ENCODE results near the gene HNRNPA3. TPM values are rescaled to one million over a fixed set of nuclear protein-coding genes. Genes with fewer than 3 reads are reported as not detected.
A peak's percentile ranks its signal among the peaks of the same experiment; 100 is the strongest.

The HNRNPA3 gene
- total and polyA plus RNA-seq, 2 of the 13 experiments (the other 11 are each of a cell fraction or from before 2014, with no cell fraction given) = 73.3 to 97.7 TPM

DNA sequence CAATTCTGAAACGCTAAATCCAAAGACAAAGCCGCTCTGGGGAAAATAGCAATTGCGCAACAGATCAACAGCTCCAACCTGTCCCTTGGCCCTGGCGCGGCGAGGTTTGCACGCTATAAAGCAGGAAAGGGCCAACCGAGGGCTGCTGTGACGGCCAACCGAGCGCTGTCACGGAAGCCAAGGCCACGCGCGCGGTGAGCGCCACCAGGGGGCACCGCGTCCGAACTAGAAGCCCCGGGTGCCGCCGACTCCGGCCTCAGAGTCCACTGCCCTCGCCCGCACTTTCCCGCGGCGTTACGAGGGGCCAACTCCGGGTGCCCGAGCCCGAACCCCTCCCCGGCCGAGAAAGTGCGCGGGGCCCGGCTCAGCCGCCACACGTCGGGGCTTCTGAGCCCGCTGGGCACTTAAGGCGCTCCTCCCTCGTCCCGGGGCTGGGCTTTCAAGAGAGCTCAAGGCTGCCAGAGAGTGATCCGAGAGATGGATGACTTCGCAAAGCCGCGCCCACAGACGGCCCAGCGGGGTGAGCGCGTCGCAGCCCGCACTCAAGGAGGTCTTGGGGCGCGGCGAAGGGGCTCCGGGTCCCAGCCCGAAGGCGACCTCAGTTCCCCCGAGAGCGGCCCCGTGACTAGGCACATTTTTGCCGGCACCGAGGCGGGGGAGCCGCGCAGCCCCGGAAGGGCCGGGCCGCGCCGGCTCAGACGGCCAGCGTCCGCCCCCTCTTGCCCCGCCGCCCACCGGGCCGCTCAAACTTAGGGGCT, 51.0 kb downstream of the HNRNPA3 start (continued):
- peak; percentile 88; the same call in 1 of the 2 replicates for TF ChIP-seq ZNF766 (CRISPR knock-in tag; IDR thresholded peaks at IDR 0.05; ENCODE audit: borderline replicate concordance)
- TF ChIP-seq TAF1 (CRISPR knock-in tag; IDR thresholded peaks at IDR 0.05) = peak; percentile 92
- TF ChIP-seq HMGA1 (CRISPR knock-in tag; conservative IDR thresholded peaks at IDR 0.05) = no peak
- TF ChIP-seq NCOA1 (CRISPR knock-in tag; IDR thresholded peaks at IDR 0.05) = peak; percentile 95
- peak; percentile 99 for TF ChIP-seq MIER3 (CRISPR knock-in tag; IDR thresholded peaks at IDR 0.05; ENCODE audit: borderline replicate concordance)
- TF ChIP-seq SRSF4 (IDR thresholded peaks at IDR 0.05; ENCODE audit: low read depth, low read length, poor library complexity, severe bottlenecking) = peak; percentile 87
- peak; percentile 66 for TF ChIP-seq ZNF34 (CRISPR knock-in tag; IDR thresholded peaks at IDR 0.05; ENCODE audit: borderline replicate concordance)
- no peak for TF ChIP-seq RARG (CRISPR knock-in tag; IDR thresholded peaks at IDR 0.05; ENCODE audit: low read depth)
- peak; percentile 74 for TF ChIP-seq ZNF891 (CRISPR knock-in tag; IDR thresholded peaks at IDR 0.05)
- TF ChIP-seq HOXA3 (CRISPR knock-in tag; IDR thresholded peaks at IDR 0.05) = peak; percentile 96
- TF ChIP-seq ZNF431 (CRISPR knock-in tag; IDR thresholded peaks at IDR 0.05; ENCODE audit: borderline replicate concordance, low read depth) = peak; percentile 98
- TF ChIP-seq REXO4 (CRISPR knock-in tag; IDR thresholded peaks at IDR 0.05; ENCODE audit: borderline replicate concordance) = peak; percentile 83; the same call in 1 of the 2 replicates
- TF ChIP-seq, protein P1, sequence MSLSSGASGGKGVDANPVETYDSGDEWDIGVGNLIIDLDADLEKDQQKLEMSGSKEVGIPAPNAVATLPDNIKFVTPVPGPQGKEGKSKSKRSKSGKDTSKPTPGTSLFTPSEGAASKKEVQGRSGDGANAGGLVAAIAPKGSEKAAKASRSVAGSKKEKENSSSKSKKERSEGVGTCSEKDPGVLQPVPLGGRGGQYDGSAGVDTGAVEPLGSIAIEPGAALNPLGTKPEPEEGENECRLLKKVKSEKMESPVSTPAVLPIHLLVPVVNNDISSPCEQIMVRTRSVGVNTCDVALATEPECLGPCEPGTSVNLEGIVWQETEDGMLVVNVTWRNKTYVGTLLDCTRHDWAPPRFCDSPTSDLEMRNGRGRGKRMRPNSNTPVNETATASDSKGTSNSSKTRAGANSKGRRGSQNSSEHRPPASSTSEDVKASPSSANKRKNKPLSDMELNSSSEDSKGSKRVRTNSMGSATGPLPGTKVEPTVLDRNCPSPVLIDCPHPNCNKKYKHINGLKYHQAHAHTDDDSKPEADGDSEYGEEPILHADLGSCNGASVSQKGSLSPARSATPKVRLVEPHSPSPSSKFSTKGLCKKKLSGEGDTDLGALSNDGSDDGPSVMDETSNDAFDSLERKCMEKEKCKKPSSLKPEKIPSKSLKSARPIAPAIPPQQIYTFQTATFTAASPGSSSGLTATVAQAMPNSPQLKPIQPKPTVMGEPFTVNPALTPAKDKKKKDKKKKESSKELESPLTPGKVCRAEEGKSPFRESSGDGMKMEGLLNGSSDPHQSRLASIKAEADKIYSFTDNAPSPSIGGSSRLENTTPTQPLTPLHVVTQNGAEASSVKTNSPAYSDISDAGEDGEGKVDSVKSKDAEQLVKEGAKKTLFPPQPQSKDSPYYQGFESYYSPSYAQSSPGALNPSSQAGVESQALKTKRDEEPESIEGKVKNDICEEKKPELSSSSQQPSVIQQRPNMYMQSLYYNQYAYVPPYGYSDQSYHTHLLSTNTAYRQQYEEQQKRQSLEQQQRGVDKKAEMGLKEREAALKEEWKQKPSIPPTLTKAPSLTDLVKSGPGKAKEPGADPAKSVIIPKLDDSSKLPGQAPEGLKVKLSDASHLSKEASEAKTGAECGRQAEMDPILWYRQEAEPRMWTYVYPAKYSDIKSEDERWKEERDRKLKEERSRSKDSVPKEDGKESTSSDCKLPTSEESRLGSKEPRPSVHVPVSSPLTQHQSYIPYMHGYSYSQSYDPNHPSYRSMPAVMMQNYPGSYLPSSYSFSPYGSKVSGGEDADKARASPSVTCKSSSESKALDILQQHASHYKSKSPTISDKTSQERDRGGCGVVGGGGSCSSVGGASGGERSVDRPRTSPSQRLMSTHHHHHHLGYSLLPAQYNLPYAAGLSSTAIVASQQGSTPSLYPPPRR (CRISPR knock-in tag; IDR thresholded peaks at IDR 0.05; ENCODE audit: borderline replicate concordance) = peak; percentile 92
- peak; percentile 98; the same call in 1 of the 2 replicates for TF ChIP-seq ZNF788 (CRISPR knock-in tag; IDR thresholded peaks at IDR 0.05; ENCODE audit: borderline replicate concordance)
- TF ChIP-seq HNRNPH1 (optimal IDR thresholded peaks at IDR 0.05; ENCODE audit: low read depth, low read length) = no peak
- TF ChIP-seq BCL6 (CRISPR knock-in tag; IDR thresholded peaks at IDR 0.05) = peak; percentile 83
- TF ChIP-seq ZNF879 (CRISPR knock-in tag; IDR thresholded peaks at IDR 0.05) = no peak

Data from HepG2 (cell line).